Transverse colon (tissue), 3 donors: Measurements from ENCODE around the gene S100A16.

Experiments used
- CTCF ChIP-seq, 5 experiments: fragments of 200-600 bp in 3 of 5; fragments of 450-650 bp in 2 of 5; sonication (generic) in 3 of 5; IDR thresholded peaks; 1 replicate in 2 of 5; 2 replicates in 3 of 5; pipeline ENCODE4 v1.5.1; 2016 to 2017; ENCODE audit warnings: antibody characterized with exemption in 5 of 5, inconsistent platforms in 3 of 5, mild to moderate bottlenecking in 2 of 5, moderate library complexity in 1 of 5
- EP300 ChIP-seq: sonication (generic); formaldehyde crosslinking; IDR thresholded peaks from one replicate; pipeline ENCODE4 v1.6.1; 2017; ENCODE audit warnings: antibody characterized with exemption, low read depth
- POLR2A ChIP-seq: fragments of 450-650 bp; IDR thresholded peaks from one replicate; pipeline ENCODE4 v1.6.1; 2016; ENCODE audit warnings: antibody characterized with exemption, mild to moderate bottlenecking, moderate library complexity

- TF ChIP-seq POLR2A (no peak), EP300 (no peak), CTCF (IDR thresholded peaks at IDR 0.05) (no peak)
Measured at GRCh38 chr1:153578490-153578889, 34.4 kb downstream of the S100A16 start.
